ENCODE measurements around the gene CRTAP.

DNA sequence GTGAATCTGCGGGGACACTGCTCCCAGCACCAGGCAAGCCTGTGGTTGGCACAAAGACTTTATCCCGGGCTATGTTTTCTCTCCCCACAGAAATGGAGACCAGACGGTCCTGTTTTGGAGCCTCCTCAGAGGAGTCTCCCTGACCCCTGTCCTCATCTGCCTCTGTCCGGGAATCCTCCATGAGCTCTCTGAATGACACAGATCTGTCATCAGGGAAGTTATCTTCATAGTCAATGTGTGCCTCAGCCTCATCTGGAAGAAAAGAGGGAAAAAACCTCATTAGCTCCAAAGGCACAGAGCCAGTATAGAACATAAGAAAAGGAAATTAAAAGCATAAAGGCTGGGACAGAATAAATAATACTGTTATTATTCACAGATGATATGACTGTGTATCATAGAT lies 40.0 kb downstream of the CRTAP start:
- TF ChIP-seq POLR2A (IDR thresholded peaks at IDR 0.05) = no peak
- TF ChIP-seq, protein P1, sequence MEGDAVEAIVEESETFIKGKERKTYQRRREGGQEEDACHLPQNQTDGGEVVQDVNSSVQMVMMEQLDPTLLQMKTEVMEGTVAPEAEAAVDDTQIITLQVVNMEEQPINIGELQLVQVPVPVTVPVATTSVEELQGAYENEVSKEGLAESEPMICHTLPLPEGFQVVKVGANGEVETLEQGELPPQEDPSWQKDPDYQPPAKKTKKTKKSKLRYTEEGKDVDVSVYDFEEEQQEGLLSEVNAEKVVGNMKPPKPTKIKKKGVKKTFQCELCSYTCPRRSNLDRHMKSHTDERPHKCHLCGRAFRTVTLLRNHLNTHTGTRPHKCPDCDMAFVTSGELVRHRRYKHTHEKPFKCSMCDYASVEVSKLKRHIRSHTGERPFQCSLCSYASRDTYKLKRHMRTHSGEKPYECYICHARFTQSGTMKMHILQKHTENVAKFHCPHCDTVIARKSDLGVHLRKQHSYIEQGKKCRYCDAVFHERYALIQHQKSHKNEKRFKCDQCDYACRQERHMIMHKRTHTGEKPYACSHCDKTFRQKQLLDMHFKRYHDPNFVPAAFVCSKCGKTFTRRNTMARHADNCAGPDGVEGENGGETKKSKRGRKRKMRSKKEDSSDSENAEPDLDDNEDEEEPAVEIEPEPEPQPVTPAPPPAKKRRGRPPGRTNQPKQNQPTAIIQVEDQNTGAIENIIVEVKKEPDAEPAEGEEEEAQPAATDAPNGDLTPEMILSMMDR (IDR thresholded peaks at IDR 0.05 in 4 of 5, conservative IDR thresholded peaks at IDR 0.05 in 1 of 5) = no peak
